HCT116 (cell line): Measurements from ENCODE around the gene TBP. TPM values are rescaled to one million over a fixed set of nuclear protein-coding genes. Genes with fewer than 3 reads are reported as not detected.
A peak's percentile ranks its signal among the peaks of the same experiment; 100 is the strongest.

ENCODE experiments used
- ATAC-seq: fragments of 200-7000 bp; cut with Tn5 transposase; 2 replicates; pipeline ENCODE4 v1.9.1; 2020; ENCODE audit warnings: mild to moderate bottlenecking, moderate library complexity
- BruUV-seq: library from RNA; stranded (reverse); fragments of 400-500 nt; replicated peaks from 2 replicates; lab custom pipeline; 2021; lab: Mats Ljungman, UMichigan
- CTCF ChIA-PET: fragments of 300-600 bp; sonication (Branson Sonifier 250); formaldehyde crosslinking; loops from one replicate; lab custom pipeline; 2021; ENCODE audit warnings: antibody characterized with exemption; lab: Charles Lee
- POLR2A ChIA-PET: fragments of 300-600, 350-600 bp; sonication (Branson Sonifier 250); formaldehyde crosslinking; loops from one replicate; lab custom pipeline; 2021; ENCODE audit warnings: antibody characterized with exemption; lab: Charles Lee
- RAD21 ChIA-PET, 2 experiments: fragments of 300-600 bp; sonication (Branson Sonifier 250); formaldehyde crosslinking; loops; one replicate each; lab custom pipeline; 2023; ENCODE audit warnings: low total read pairs in 2 of 2; ENCODE audit not compliant: uncharacterized antibody in 2 of 2, unreplicated experiment in 2 of 2, low non-redundant PET in 1 of 2; lab: Charles Lee
- DNase-seq: peaks from one replicate; pipeline ENCODE4 v3.0.0-alpha.2; 2010; ENCODE audit warnings: low read depth, low spot score
- H2AFZ ChIP-seq: fragments of 200-600 bp; shearing (Covaris generic), sonication (generic); 2 replicates; pipeline ENCODE4 v1.6.1; 2017; ENCODE audit warnings: low read depth, mixed run types, mixed read lengths, antibody characterized with exemption, low read length; ENCODE audit not compliant: poor library complexity, severe bottlenecking
- H3K27ac ChIP-seq: 2 replicates; pipeline ENCODE4 v1.5.1; 2012; ENCODE audit warnings: low read depth, low read length
- H3K27me3 ChIP-seq: fragments of 200-600 bp; sonication (generic); 2 replicates; pipeline ENCODE4 v1.6.1; 2016; ENCODE audit warnings: mixed run types, low read length, mixed read lengths; ENCODE audit not compliant: insufficient read depth
- H3K36me3 ChIP-seq, 2 experiments: fragments of 200-500 bp in 1 of 2; fragments of 200-600 bp in 1 of 2; sonication (Bioruptor generic) in 1 of 2; sonication (generic) in 1 of 2; 2 replicates each; pipeline versions ENCODE4 v1.5.1 to v1.6.1; 2014 to 2016; ENCODE audit warnings: low read length in 2 of 2, inconsistent platforms in 1 of 2, mixed read lengths in 1 of 2, mixed run types in 1 of 2; ENCODE audit not compliant: insufficient read depth in 2 of 2, control insufficient read depth in 1 of 2
- H3K4me1 ChIP-seq, 2 experiments: fragments of 200-600 bp in 1 of 2; sonication (generic) in 1 of 2; 2 replicates each; pipeline versions ENCODE4 v1.5.1 to v1.6.1; 2012 to 2017; ENCODE audit warnings: low read length in 2 of 2, inconsistent platforms in 1 of 2, mild to moderate bottlenecking in 1 of 2, mixed read lengths in 1 of 2, mixed run types in 1 of 2, moderate library complexity in 1 of 2; ENCODE audit not compliant: insufficient read depth in 2 of 2, control insufficient read depth in 1 of 2
- H3K4me2 ChIP-seq: fragments of 200-600 bp; sonication (generic); 2 replicates; pipeline ENCODE4 v1.6.1; 2017; ENCODE audit warnings: mixed run types, low read length, mixed read lengths
- H3K4me3 ChIP-seq, 2 experiments: fragments of 200-600 bp in 1 of 2; sonication (generic) in 1 of 2; replicated peaks in 1 of 2; 2 replicates each; pipeline ENCODE4 v1.5.1; 2011 to 2016; ENCODE audit warnings: low read length in 2 of 2, control low read depth in 1 of 2, low read depth in 1 of 2, mild to moderate bottlenecking in 1 of 2, mixed read lengths in 1 of 2, mixed run types in 1 of 2
- H3K79me2 ChIP-seq: fragments of 200-600 bp; sonication (generic); 2 replicates; pipeline ENCODE4 v1.6.1; 2017; ENCODE audit warnings: mild to moderate bottlenecking, mixed run types, low read length, moderate library complexity, mixed read lengths; ENCODE audit not compliant: insufficient read depth
- H3K9ac ChIP-seq: fragments of 200-600 bp; sonication (generic); 2 replicates; pipeline ENCODE4 v1.6.1; 2016; ENCODE audit warnings: low read length, mixed read lengths
- H3K9me2 ChIP-seq: fragments of 200-600 bp; sonication (generic), shearing (Covaris generic); 2 replicates; pipeline ENCODE4 v1.6.1; 2017; ENCODE audit warnings: mixed run types, mild to moderate bottlenecking, moderate library complexity; ENCODE audit not compliant: insufficient read depth
- H3K9me3 ChIP-seq, 2 experiments: fragments of 200-500 bp in 1 of 2; fragments of 200-600 bp in 1 of 2; sonication (Bioruptor generic) in 1 of 2; sonication (generic) in 1 of 2; 2 replicates each; pipeline ENCODE4 v1.6.1; 2014 to 2017; ENCODE audit warnings: low read length in 2 of 2, mixed read lengths in 2 of 2, inconsistent platforms in 1 of 2, low read depth in 1 of 2, mild to moderate bottlenecking in 1 of 2, mixed run types in 1 of 2, moderate library complexity in 1 of 2; ENCODE audit not compliant: control insufficient read depth in 1 of 2, insufficient read depth in 1 of 2
- H4K20me1 ChIP-seq: fragments of 200-600 bp; sonication (generic), shearing (Covaris generic); 2 replicates; pipeline ENCODE4 v1.6.1; 2017; ENCODE audit warnings: mixed run types, mild to moderate bottlenecking, moderate library complexity; ENCODE audit not compliant: insufficient read depth
- CBX3 ChIP-seq: IDR thresholded peaks from 2 replicates; pipeline ENCODE4 v1.6.1; 2012; ENCODE audit warnings: low read depth
- ELF1 ChIP-seq: IDR thresholded peaks from 2 replicates; pipeline ENCODE4 v1.6.1; 2012; ENCODE audit warnings: low read depth, borderline replicate concordance
- EZH2phosphoT487 ChIP-seq: fragments of 200-600 bp; IDR thresholded peaks from 2 replicates; pipeline ENCODE4 v1.6.1; 2018; ENCODE audit warnings: antibody characterized with exemption, borderline replicate concordance
- FOSL1 ChIP-seq: IDR thresholded peaks from 2 replicates; pipeline ENCODE4 v1.6.1; 2012; ENCODE audit warnings: low read depth
- POLR2A ChIP-seq: IDR thresholded peaks from 2 replicates; pipeline ENCODE4 v1.7.0; 2011; ENCODE audit warnings: borderline replicate concordance; ENCODE audit not compliant: insufficient read depth, insufficient read length; ENCODE audit errors: extremely low read depth
- POLR2AphosphoS5 ChIP-seq: IDR thresholded peaks from 2 replicates; pipeline ENCODE4 v1.6.1; 2011; ENCODE audit warnings: mild to moderate bottlenecking, low read depth, low read length, moderate library complexity
- SIN3A ChIP-seq: IDR thresholded peaks from 2 replicates; pipeline ENCODE4 v1.6.1; 2012; ENCODE audit warnings: low read depth
- SP1 ChIP-seq: IDR thresholded peaks from 2 replicates; pipeline ENCODE4 v1.6.1; 2012; ENCODE audit warnings: low read depth
- YY1 ChIP-seq: IDR thresholded peaks from 2 replicates; pipeline ENCODE4 v1.6.1; 2011; ENCODE audit warnings: low read length, low read depth, moderate library complexity, mild to moderate bottlenecking; ENCODE audit not compliant: insufficient replicate concordance; ENCODE audit errors: extremely low read depth
- ZFX ChIP-seq: fragments of 450-650 bp; IDR thresholded peaks from 2 replicates; pipeline ENCODE4 v1.6.1; 2017
- intact Hi-C: fragments of 100-400 bp; cut with micrococcal nuclease; formaldehyde crosslinking; loops from 2 replicates; pipeline ENCODE4 v1.10.0; 2022
- total RNA-seq: library from RNA; stranded (reverse); gene quantifications from one replicate; pipeline ENCODE4 v1.2.1, GENCODE V29; 2021; ENCODE audit not compliant: unreplicated experiment
- TF ChIP-seq, protein P1 (sequence below), 3 experiments: fragments of 200-600 bp in 1 of 3; sonication (generic) in 1 of 3; IDR thresholded peaks in 2 of 3; conservative IDR thresholded peaks in 1 of 3; 2 replicates each; pipeline ENCODE4 v1.5.1; 2012 to 2017; ENCODE audit warnings: low read depth in 2 of 3, low read length in 2 of 3, antibody characterized with exemption in 1 of 3, borderline replicate concordance in 1 of 3, control low read depth in 1 of 3, mild to moderate bottlenecking in 1 of 3, mixed read lengths in 1 of 3, mixed run types in 1 of 3, moderate library complexity in 1 of 3; ENCODE audit not compliant: insufficient read depth in 1 of 3
- TF ChIP-seq, protein P2 (sequence below): IDR thresholded peaks from 2 replicates; pipeline ENCODE4 v1.6.1; 2012
- TF ChIP-seq, protein P3 (sequence below): IDR thresholded peaks from 2 replicates; pipeline ENCODE4 v1.6.1; 2012; ENCODE audit warnings: low read depth
- TF ChIP-seq, protein P4 (sequence below): IDR thresholded peaks from 2 replicates; pipeline ENCODE4 v1.6.1; 2011; ENCODE audit warnings: mild to moderate bottlenecking, low read length, moderate library complexity; ENCODE audit not compliant: insufficient replicate concordance; ENCODE audit errors: extremely low read depth

The TBP gene
- total RNA-seq, 1 experiment from 2014 or later = 22.7 TPM

DNA sequence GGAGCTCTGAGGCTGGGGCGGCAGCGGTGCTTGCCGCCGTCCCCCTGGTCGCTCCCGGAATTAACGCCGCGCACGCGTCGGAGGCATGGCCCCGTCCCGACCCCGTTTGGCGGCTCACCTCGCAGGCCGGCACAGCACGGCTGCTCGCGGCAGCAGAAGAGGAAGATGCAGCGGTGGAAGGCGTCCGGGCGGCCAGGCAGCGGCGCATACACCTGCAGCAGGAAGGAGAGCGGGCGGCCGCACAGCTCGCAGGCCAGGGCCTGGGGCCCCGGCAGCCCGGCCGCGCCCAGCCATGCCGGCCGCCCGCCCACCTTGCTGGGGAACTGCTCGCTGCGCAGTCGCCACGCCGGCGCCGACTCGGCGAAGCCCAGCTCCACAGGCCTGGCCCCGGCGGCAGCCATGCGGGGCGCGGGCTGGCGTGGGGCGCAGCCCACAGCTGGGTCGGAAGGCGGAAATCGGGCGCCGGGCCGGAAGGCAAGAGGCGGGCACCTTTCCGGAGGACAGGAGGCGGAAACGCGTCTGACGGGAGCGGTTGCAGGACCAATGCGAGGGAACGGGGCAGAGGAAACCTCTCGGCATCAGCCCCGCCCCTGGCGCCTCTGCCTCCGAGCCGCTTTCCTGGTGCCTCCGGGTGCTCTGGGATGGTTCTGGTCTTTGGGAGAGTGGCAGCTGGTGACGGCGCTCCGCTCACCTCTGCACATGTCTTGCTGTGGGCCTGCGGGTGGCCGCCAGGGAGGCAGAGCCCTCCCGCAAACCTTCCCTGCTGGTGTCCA is 30.2 kb downstream of the TBP start, which contains the start of gene PDCD2:
Gene PDCD2 (minus strand): TSS at position 457 of the 773 bp plus-strand sequence. CDS start 56 bp downstream, at position 401.
- H4K20me1 ChIP-seq = no peaks in the 10 kb centered on the region
- intact Hi-C loops = no loop called here
- CTCF ChIA-PET = interaction anchor here (1.6 kb wide), 1 partner anchor 9 kb away, joined by 7 read pairs; no protein-coding TSS in a partner anchor
- POLR2A ChIA-PET = interaction anchor here (1.1 to 1.4 kb wide), 2 partner anchors 9 to 30 kb away, joined by 3 to 5 read pairs; partner anchors contain the start of gene TBP
- DNase-seq = peak; percentile 79
- H2AFZ ChIP-seq = peak within 1 kb of the TSS; percentile 77
- RAD21 ChIA-PET = no interaction called here
- peaks cover 37% of the 10 kb centered on the region for H3K79me2 ChIP-seq
- no peaks in the 10 kb centered on the region for H3K27me3 ChIP-seq
- H3K4me3 ChIP-seq = peak within 1 kb of the TSS; percentile 81 to 97
- H3K9me2 ChIP-seq = no peaks in the 10 kb centered on the region
- ATAC-seq = peak; percentile 95
- BruUV-seq = no TSS peak
- H3K4me1 ChIP-seq = peaks cover 0 to 14% of the 10 kb centered on the region in 2 experiments; a peak in 1 of 4 replicates
- H3K27ac ChIP-seq = peak within 1 kb of the TSS; percentile 82
- peak within 1 kb of the TSS; percentile 95 for H3K4me2 ChIP-seq
- TF ChIP-seq EZH2phosphoT487 = no peak
- TF ChIP-seq SP1 = peak; percentile 59
- peak; percentile 94 for TF ChIP-seq POLR2AphosphoS5
- TF ChIP-seq, protein P1, sequence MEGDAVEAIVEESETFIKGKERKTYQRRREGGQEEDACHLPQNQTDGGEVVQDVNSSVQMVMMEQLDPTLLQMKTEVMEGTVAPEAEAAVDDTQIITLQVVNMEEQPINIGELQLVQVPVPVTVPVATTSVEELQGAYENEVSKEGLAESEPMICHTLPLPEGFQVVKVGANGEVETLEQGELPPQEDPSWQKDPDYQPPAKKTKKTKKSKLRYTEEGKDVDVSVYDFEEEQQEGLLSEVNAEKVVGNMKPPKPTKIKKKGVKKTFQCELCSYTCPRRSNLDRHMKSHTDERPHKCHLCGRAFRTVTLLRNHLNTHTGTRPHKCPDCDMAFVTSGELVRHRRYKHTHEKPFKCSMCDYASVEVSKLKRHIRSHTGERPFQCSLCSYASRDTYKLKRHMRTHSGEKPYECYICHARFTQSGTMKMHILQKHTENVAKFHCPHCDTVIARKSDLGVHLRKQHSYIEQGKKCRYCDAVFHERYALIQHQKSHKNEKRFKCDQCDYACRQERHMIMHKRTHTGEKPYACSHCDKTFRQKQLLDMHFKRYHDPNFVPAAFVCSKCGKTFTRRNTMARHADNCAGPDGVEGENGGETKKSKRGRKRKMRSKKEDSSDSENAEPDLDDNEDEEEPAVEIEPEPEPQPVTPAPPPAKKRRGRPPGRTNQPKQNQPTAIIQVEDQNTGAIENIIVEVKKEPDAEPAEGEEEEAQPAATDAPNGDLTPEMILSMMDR (IDR thresholded peaks at IDR 0.05 in 2 of 3, conservative IDR thresholded peaks at IDR 0.05 in 1 of 3; ENCODE audit: borderline replicate concordance in 1 of 3, insufficient read depth in 1 of 3, low read depth in 2 of 3, low read length in 2 of 3) = no peak
- TF ChIP-seq ELF1 = peak; percentile 79
- TF ChIP-seq FOSL1 = no peak
- peak; percentile 84; the same call in 1 of the 2 replicates for TF ChIP-seq SIN3A
- TF ChIP-seq ZFX = peak; percentile 98
- peak; percentile 87 for TF ChIP-seq YY1
- TF ChIP-seq POLR2A = peak; percentile 87
- TF ChIP-seq, protein P2, sequence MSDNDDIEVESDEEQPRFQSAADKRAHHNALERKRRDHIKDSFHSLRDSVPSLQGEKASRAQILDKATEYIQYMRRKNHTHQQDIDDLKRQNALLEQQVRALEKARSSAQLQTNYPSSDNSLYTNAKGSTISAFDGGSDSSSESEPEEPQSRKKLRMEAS = peak; percentile 93
- peak; percentile 66; the same call in 1 of the 2 replicates for TF ChIP-seq CBX3
- TF ChIP-seq, protein P3, sequence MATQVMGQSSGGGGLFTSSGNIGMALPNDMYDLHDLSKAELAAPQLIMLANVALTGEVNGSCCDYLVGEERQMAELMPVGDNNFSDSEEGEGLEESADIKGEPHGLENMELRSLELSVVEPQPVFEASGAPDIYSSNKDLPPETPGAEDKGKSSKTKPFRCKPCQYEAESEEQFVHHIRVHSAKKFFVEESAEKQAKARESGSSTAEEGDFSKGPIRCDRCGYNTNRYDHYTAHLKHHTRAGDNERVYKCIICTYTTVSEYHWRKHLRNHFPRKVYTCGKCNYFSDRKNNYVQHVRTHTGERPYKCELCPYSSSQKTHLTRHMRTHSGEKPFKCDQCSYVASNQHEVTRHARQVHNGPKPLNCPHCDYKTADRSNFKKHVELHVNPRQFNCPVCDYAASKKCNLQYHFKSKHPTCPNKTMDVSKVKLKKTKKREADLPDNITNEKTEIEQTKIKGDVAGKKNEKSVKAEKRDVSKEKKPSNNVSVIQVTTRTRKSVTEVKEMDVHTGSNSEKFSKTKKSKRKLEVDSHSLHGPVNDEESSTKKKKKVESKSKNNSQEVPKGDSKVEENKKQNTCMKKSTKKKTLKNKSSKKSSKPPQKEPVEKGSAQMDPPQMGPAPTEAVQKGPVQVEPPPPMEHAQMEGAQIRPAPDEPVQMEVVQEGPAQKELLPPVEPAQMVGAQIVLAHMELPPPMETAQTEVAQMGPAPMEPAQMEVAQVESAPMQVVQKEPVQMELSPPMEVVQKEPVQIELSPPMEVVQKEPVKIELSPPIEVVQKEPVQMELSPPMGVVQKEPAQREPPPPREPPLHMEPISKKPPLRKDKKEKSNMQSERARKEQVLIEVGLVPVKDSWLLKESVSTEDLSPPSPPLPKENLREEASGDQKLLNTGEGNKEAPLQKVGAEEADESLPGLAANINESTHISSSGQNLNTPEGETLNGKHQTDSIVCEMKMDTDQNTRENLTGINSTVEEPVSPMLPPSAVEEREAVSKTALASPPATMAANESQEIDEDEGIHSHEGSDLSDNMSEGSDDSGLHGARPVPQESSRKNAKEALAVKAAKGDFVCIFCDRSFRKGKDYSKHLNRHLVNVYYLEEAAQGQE = no peak
- TF ChIP-seq, protein P4, sequence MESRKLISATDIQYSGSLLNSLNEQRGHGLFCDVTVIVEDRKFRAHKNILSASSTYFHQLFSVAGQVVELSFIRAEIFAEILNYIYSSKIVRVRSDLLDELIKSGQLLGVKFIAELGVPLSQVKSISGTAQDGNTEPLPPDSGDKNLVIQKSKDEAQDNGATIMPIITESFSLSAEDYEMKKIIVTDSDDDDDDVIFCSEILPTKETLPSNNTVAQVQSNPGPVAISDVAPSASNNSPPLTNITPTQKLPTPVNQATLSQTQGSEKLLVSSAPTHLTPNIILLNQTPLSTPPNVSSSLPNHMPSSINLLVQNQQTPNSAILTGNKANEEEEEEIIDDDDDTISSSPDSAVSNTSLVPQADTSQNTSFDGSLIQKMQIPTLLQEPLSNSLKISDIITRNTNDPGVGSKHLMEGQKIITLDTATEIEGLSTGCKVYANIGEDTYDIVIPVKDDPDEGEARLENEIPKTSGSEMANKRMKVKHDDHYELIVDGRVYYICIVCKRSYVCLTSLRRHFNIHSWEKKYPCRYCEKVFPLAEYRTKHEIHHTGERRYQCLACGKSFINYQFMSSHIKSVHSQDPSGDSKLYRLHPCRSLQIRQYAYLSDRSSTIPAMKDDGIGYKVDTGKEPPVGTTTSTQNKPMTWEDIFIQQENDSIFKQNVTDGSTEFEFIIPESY = peak; percentile 14
- TF ChIP-seq, all 23 proteins: peak for 10
- Histone ChIP-seq H3K9me3 (no peaks in the 10 kb centered on the region), H3K9ac (peak within 1 kb of the TSS; percentile 89), H3K36me3 (peaks cover 12 to 22% of the 10 kb centered on the region in 2 experiments; a peak in 2 of 4 replicates)
